ENCODE data around the gene ABCC8.

The ABCC8 gene

DNA sequence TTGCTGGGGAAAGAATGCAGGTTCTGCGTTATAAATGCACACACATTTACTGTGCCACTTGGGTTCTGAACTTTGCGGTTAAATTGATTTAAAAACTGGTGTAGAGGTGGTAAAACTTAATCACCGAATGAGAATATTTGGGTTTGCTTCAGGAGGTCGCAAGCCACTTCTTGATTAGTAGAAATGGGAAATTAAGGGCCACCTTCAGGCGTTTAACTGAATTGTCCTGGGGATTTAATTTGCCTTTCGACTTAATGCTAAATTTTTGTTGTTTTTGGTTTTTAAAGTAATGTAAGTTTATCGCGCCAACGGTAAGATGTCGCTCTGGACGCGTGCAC lies 125.5 kb downstream of the ABCC8 start:
- DNase-seq (ENCODE audit: low spot score) = no peak

DNA sequence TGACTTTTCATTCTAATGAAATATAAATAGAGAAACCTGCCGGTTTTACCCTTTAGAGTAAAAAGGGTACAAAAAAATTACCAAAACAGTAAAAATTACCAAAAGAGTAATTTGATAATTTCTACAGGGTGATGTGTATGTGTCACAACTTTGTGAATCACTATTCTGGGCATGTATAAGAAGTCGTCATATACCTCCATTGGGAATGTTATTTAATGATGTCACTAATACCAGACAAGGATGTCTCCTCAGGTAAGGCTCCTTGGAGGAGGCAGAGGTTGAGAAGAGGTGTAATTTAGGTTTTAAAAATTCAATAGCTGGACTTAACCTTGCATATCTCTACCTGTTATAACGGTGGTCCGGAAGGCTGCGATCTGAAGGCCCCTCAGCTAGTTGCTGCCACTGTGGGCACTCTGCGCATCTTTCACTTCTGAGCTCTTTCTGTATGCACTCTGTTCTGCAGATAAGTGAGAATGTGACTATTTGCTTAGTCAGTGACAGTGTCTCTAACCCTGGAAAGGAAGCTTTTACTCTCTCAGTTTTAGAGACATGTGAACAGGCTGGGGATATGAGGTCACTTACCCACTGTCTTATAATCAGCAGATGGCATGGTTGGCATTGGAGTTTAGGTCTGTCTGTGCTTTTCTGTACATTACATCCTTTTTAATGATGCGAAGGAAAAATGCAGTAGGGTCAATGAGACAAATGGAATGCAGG lies 126.0 kb downstream of the ABCC8 start:
- no peak for DNase-seq (ENCODE audit: low spot score)

DNA sequence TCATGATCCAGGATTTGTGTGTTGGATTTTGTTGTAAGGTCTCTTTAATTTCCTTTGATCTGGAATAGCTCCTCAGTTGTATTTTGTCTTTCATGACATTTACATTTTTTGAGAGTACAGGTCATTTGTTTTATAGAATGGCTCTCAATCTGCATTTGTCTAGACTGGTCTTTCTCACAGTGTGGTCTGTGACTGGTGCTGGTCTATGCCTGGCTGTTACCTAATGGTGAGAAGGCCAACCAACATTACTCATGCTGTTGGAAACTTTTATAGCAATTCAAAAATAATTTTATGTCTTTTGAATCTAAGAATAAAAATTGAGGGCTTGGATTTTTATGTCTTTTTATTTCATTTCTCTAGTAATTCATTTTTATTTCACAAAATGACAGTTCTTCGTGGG lies 129.0 kb downstream of the ABCC8 start:
- DNase-seq (ENCODE audit: low spot score) = no peak

DNA sequence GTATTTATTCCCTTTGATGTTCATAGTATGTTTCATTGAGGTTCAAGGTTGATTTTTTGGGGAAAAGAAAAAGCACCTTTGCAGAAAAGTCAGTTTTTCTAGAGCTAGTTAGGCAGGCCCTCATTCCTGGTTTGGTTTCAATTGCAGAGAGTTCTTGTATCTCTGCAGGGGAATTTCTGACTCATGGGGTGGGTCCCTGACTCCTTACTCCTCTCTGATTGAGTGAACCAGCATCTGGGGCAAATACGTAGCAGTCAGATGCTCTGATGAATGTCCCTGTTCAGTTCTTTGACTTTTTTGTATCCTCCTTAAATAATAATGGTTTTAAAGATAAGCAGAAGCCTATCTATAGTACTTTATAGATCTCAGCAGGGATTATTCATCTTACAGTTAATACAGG lies 132.7 kb downstream of the ABCC8 start:
- no peak for DNase-seq (ENCODE audit: low spot score)

DNA sequence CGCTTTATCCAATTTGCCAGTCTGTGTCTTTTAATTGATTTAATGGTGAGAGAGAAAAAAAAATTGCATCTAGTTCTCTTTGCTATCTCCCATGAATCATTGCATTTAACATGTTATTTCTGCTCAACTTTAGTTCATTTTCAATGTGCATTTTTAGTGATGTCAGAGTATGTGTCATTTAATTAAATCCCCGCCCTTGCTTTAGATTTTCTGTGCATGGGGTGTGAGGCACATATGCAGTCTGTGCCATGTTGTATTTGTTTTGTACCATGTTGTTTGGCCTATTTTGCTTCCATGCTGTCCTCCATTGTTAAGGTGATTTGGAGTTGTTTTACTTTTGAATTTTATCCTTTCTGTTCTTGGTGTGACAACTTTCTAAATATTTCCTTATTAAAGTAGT lies 133.4 kb downstream of the ABCC8 start:
- DNase-seq (ENCODE audit: low spot score) = no peak

Measured in CD4-positive, alpha-beta T cell treated with Interleukin-2 at 100 ng/mL for 4 hours (primary cell).